Measurements from ENCODE around the gene NUAK1.

Gene NUAK1

GRCh38 chr12:106027911-106028310 lies 110.8 kb downstream of the NUAK1 start:
- H3K9me2 ChIP-seq (replicated peaks; ENCODE audit: insufficient read depth, low read length) = no peaks in the 10 kb centered on the region
- no peaks in the 10 kb centered on the region for H3K79me2 ChIP-seq (ENCODE audit: insufficient read depth, low read length)
- H2AFZ ChIP-seq (ENCODE audit: low read depth, low read length, severe bottlenecking) = no peak overlapping the region
- H3K36me3 ChIP-seq (ENCODE audit: low read length) = no peaks in the 10 kb centered on the region
- H3K4me3 ChIP-seq (ENCODE audit: insufficient read depth, low read length, poor library complexity, severe bottlenecking) = no peak overlapping the region
- no peak overlapping the region for H3K27ac ChIP-seq (ENCODE audit: low read depth, low read length)
- no peak for TF ChIP-seq CTCF (IDR thresholded peaks at IDR 0.05; ENCODE audit: insufficient read depth, low read length, poor library complexity, severe bottlenecking)
- no peak for TF ChIP-seq EZH2phosphoT487 (conservative IDR thresholded peaks at IDR 0.05; ENCODE audit: low read length)
- no peaks in the 10 kb centered on the region for H3K9me3 ChIP-seq (ENCODE audit: insufficient read depth, low read length)
- no peaks in the 10 kb centered on the region for H4K20me1 ChIP-seq (ENCODE audit: low read depth, low read length)
- no peaks in the 10 kb centered on the region for H3F3A ChIP-seq (ENCODE audit: insufficient read depth)
- no peak overlapping the region for H3K9ac ChIP-seq (ENCODE audit: low read length)
- H3K27me3 ChIP-seq (ENCODE audit: low read length) = no peaks in the 10 kb centered on the region
- no peak overlapping the region for H3K4me2 ChIP-seq (ENCODE audit: low read depth, low read length, poor library complexity, severe bottlenecking)

GRCh38 chr12:106027286-106027685 lies 111.5 kb downstream of the NUAK1 start:
- Histone ChIP-seq H3K27ac (ENCODE audit: low read depth, low read length) (no peak overlapping the region), H3K4me2 (ENCODE audit: low read depth, low read length, poor library complexity, severe bottlenecking) (no peak overlapping the region), H3K9ac (ENCODE audit: low read length) (no peak overlapping the region), H3K27me3 (ENCODE audit: low read length) (no peaks in the 10 kb centered on the region), H3K36me3 (ENCODE audit: low read length) (no peaks in the 10 kb centered on the region), H3K4me3 (ENCODE audit: insufficient read depth, low read length, poor library complexity, severe bottlenecking) (no peak overlapping the region), H3K9me3 (ENCODE audit: insufficient read depth, low read length) (no peaks in the 10 kb centered on the region), H3K9me2 (replicated peaks; ENCODE audit: insufficient read depth, low read length) (no peaks in the 10 kb centered on the region), H3F3A (ENCODE audit: insufficient read depth) (no peaks in the 10 kb centered on the region), H3K79me2 (ENCODE audit: insufficient read depth, low read length) (no peaks in the 10 kb centered on the region), H2AFZ (ENCODE audit: low read depth, low read length, severe bottlenecking) (no peak overlapping the region), H4K20me1 (ENCODE audit: low read depth, low read length) (no peaks in the 10 kb centered on the region)
- no peak for TF ChIP-seq CTCF (IDR thresholded peaks at IDR 0.05; ENCODE audit: insufficient read depth, low read length, poor library complexity, severe bottlenecking)
- no peak for TF ChIP-seq EZH2phosphoT487 (conservative IDR thresholded peaks at IDR 0.05; ENCODE audit: low read length)

- no peaks in the 10 kb centered on the region for H3K9me2 ChIP-seq (replicated peaks; ENCODE audit: insufficient read depth, low read length)
- H3K27me3 ChIP-seq (ENCODE audit: low read length) = no peaks in the 10 kb centered on the region
- H3K27ac ChIP-seq (ENCODE audit: low read depth, low read length) = no peak overlapping the region
- no peaks in the 10 kb centered on the region for H3K79me2 ChIP-seq (ENCODE audit: insufficient read depth, low read length)
- H3K9ac ChIP-seq (ENCODE audit: low read length) = no peak overlapping the region
- no peak for TF ChIP-seq EZH2phosphoT487 (conservative IDR thresholded peaks at IDR 0.05; ENCODE audit: low read length)
- no peak for TF ChIP-seq CTCF (IDR thresholded peaks at IDR 0.05; ENCODE audit: insufficient read depth, low read length, poor library complexity, severe bottlenecking)
- H3K4me2 ChIP-seq (ENCODE audit: low read depth, low read length, poor library complexity, severe bottlenecking) = no peak overlapping the region
- no peaks in the 10 kb centered on the region for H3K9me3 ChIP-seq (ENCODE audit: insufficient read depth, low read length)
- no peaks in the 10 kb centered on the region for H3F3A ChIP-seq (ENCODE audit: insufficient read depth)
- H3K36me3 ChIP-seq (ENCODE audit: low read length) = no peaks in the 10 kb centered on the region
- no peak overlapping the region for H2AFZ ChIP-seq (ENCODE audit: low read depth, low read length, severe bottlenecking)
- H4K20me1 ChIP-seq (ENCODE audit: low read depth, low read length) = no peaks in the 10 kb centered on the region
- H3K4me3 ChIP-seq (ENCODE audit: insufficient read depth, low read length, poor library complexity, severe bottlenecking) = no peak overlapping the region
These were observed 113.6 kb downstream of the NUAK1 start for GRCh38 chr12:106025129-106025528.

All from SU-DHL-6 (cell line).